Astrocyte (in vitro differentiated cells and primary cell): ENCODE measurements around the gene LRRC18. TPM values are rescaled to one million over a fixed set of nuclear protein-coding genes. Genes with fewer than 3 reads are reported as not detected.
A peak's percentile ranks its signal among the peaks of the same experiment; 100 is the strongest.

ENCODE experiments used
- DNase-seq: peaks from one replicate; pipeline ENCODE4 v3.0.0-alpha.2; 2010; ENCODE audit warnings: low read depth
- FAIRE-seq: peaks from 2 replicates; lab custom pipeline; 2011; peaks lifted over from hg19 to GRCh38; lab: Jason Lieb, UNC
- H2AFZ ChIP-seq: 2 replicates; pipeline ENCODE4 v1.6.0; 2012; ENCODE audit warnings: low read depth, low read length, inconsistent platforms
- H3K27ac ChIP-seq: 2 replicates; pipeline ENCODE4 v1.5.1; 2011; ENCODE audit warnings: low read depth, low read length, inconsistent platforms
- H3K27me3 ChIP-seq: 2 replicates; pipeline ENCODE4 v1.6.0; 2011; ENCODE audit warnings: low read length, inconsistent platforms; ENCODE audit not compliant: insufficient read depth
- H3K36me3 ChIP-seq: 2 replicates; pipeline ENCODE4 v1.5.1; 2011; ENCODE audit warnings: low read length, inconsistent platforms; ENCODE audit not compliant: insufficient read depth
- H3K4me1 ChIP-seq: 2 replicates; pipeline ENCODE4 v1.5.1; 2011; ENCODE audit warnings: low read length, inconsistent platforms; ENCODE audit not compliant: insufficient read depth
- H3K4me2 ChIP-seq: 2 replicates; pipeline ENCODE4 v1.6.0; 2012; ENCODE audit warnings: low read length, inconsistent platforms
- H3K4me3 ChIP-seq: 2 replicates; pipeline ENCODE4 v1.5.1; 2011; ENCODE audit warnings: low read depth, mild to moderate bottlenecking, low read length, inconsistent platforms; ENCODE audit not compliant: insufficient read depth
- H3K79me2 ChIP-seq: 2 replicates; pipeline ENCODE4 v1.6.0; 2012; ENCODE audit warnings: mild to moderate bottlenecking, low read length, inconsistent platforms; ENCODE audit not compliant: insufficient read depth
- H3K9ac ChIP-seq: 2 replicates; pipeline ENCODE4 v1.6.0; 2012; ENCODE audit warnings: mild to moderate bottlenecking, low read length, inconsistent platforms
- H3K9me3 ChIP-seq: 2 replicates; pipeline ENCODE4 v1.5.1; 2012; ENCODE audit warnings: low read depth, mild to moderate bottlenecking, low read length, inconsistent platforms; ENCODE audit not compliant: insufficient read depth
- H4K20me1 ChIP-seq: 2 replicates; pipeline ENCODE4 v1.6.0; 2012; ENCODE audit warnings: low read length, inconsistent platforms; ENCODE audit not compliant: insufficient read depth
- H3K27ac Mint-ChIP-seq: one replicate; pipeline ENCODE4 v1.8.0; 2021; ENCODE audit warnings: mild to moderate bottlenecking, mixed read lengths; ENCODE audit not compliant: unreplicated experiment
- H3K27me3 Mint-ChIP-seq: one replicate; pipeline ENCODE4 v1.8.0; 2021; ENCODE audit warnings: low read depth, mixed read lengths; ENCODE audit not compliant: unreplicated experiment
- H3K36me3 Mint-ChIP-seq: one replicate; pipeline ENCODE4 v1.8.0; 2021; ENCODE audit warnings: low read depth, mixed read lengths; ENCODE audit not compliant: unreplicated experiment
- H3K4me1 Mint-ChIP-seq: one replicate; pipeline ENCODE4 v1.8.0; 2021; ENCODE audit warnings: low read depth, mixed read lengths; ENCODE audit not compliant: unreplicated experiment
- H3K4me3 Mint-ChIP-seq: one replicate; pipeline ENCODE4 v1.8.0; 2021; ENCODE audit warnings: mild to moderate bottlenecking, moderate library complexity, mixed read lengths; ENCODE audit not compliant: unreplicated experiment
- H3K9me3 Mint-ChIP-seq: one replicate; pipeline ENCODE4 v1.8.0; 2021; ENCODE audit warnings: mild to moderate bottlenecking, mixed read lengths; ENCODE audit not compliant: unreplicated experiment
- EZH2 ChIP-seq: IDR thresholded peaks from 2 replicates; pipeline ENCODE4 v1.6.1; 2012; ENCODE audit warnings: mild to moderate bottlenecking, low read length, inconsistent platforms; ENCODE audit not compliant: insufficient read depth
- total RNA-seq: library from RNA; stranded (reverse); gene quantifications from 2 replicates; pipeline ENCODE4 v1.2.1, GENCODE V29; 2021
- TF ChIP-seq, protein P1 (sequence below): IDR thresholded peaks from 2 replicates; pipeline ENCODE4 v1.5.1; 2011; ENCODE audit warnings: low read depth, mild to moderate bottlenecking, inconsistent platforms, low read length, moderate library complexity; ENCODE audit not compliant: insufficient read depth

Gene LRRC18
- total RNA-seq, 1 donor from 2014 or later: not detected

- no peaks in the 10 kb centered on the region for H3K4me1 Mint-ChIP-seq
- H3K9me3 ChIP-seq: no peaks in the 10 kb centered on the region
- DNase-seq: no peak
- peaks cover 36% of the 10 kb centered on the region for H3K27me3 Mint-ChIP-seq
- no peaks in the 10 kb centered on the region for H3K79me2 ChIP-seq
- peaks cover 5% of the 10 kb centered on the region for H3K9me3 Mint-ChIP-seq
- no peak overlapping the region for H3K9ac ChIP-seq
- H3K4me3 ChIP-seq: no peak overlapping the region
- H3K4me3 Mint-ChIP-seq: no peak overlapping the region
- TF ChIP-seq EZH2: no peak
- TF ChIP-seq, protein P1, sequence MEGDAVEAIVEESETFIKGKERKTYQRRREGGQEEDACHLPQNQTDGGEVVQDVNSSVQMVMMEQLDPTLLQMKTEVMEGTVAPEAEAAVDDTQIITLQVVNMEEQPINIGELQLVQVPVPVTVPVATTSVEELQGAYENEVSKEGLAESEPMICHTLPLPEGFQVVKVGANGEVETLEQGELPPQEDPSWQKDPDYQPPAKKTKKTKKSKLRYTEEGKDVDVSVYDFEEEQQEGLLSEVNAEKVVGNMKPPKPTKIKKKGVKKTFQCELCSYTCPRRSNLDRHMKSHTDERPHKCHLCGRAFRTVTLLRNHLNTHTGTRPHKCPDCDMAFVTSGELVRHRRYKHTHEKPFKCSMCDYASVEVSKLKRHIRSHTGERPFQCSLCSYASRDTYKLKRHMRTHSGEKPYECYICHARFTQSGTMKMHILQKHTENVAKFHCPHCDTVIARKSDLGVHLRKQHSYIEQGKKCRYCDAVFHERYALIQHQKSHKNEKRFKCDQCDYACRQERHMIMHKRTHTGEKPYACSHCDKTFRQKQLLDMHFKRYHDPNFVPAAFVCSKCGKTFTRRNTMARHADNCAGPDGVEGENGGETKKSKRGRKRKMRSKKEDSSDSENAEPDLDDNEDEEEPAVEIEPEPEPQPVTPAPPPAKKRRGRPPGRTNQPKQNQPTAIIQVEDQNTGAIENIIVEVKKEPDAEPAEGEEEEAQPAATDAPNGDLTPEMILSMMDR: no peak
- H3K36me3 ChIP-seq: no peaks in the 10 kb centered on the region
- H3K36me3 Mint-ChIP-seq: no peaks in the 10 kb centered on the region
- no peak for FAIRE-seq
- H3K27ac Mint-ChIP-seq: no peak overlapping the region
- peak overlapping the region; percentile 32 for H3K4me2 ChIP-seq
- no peaks in the 10 kb centered on the region for H3K27me3 ChIP-seq
- no peaks in the 10 kb centered on the region for H3K4me1 ChIP-seq
- H2AFZ ChIP-seq: no peak overlapping the region
- H3K27ac ChIP-seq: no peak overlapping the region
- no peaks in the 10 kb centered on the region for H4K20me1 ChIP-seq
Measured at GRCh38 chr10:48935577-48935976, 4.1 kb downstream of the LRRC18 start.

- no peak overlapping the region for H3K27ac Mint-ChIP-seq
- H3K4me1 ChIP-seq: no peaks in the 10 kb centered on the region
- peak overlapping the region; percentile 71 for H2AFZ ChIP-seq
- no peaks in the 10 kb centered on the region for H3K36me3 ChIP-seq
- H3K79me2 ChIP-seq: no peaks in the 10 kb centered on the region
- H3K27ac ChIP-seq: no peak overlapping the region
- no peaks in the 10 kb centered on the region for H3K27me3 ChIP-seq
- FAIRE-seq: no peak
- H3K4me2 ChIP-seq: peak overlapping the region; percentile 32
- H3K4me3 ChIP-seq: no peak overlapping the region
- peaks cover 30% of the 10 kb centered on the region for H3K27me3 Mint-ChIP-seq
- no peak for DNase-seq
- peaks cover 5% of the 10 kb centered on the region for H3K9me3 Mint-ChIP-seq
- TF ChIP-seq EZH2: no peak
- TF ChIP-seq, protein P1: no peak
- H3K9ac ChIP-seq: no peak overlapping the region
- no peaks in the 10 kb centered on the region for H3K9me3 ChIP-seq
- no peaks in the 10 kb centered on the region for H3K4me1 Mint-ChIP-seq
- no peaks in the 10 kb centered on the region for H4K20me1 ChIP-seq
- no peak overlapping the region for H3K4me3 Mint-ChIP-seq
- H3K36me3 Mint-ChIP-seq: no peaks in the 10 kb centered on the region
Measured at GRCh38 chr10:48934672-48935501, 4.8 kb downstream of the LRRC18 start.
